ENCODE measurements around the gene YPEL2. TPM values are rescaled to one million over a fixed set of nuclear protein-coding genes. Genes with fewer than 3 reads are reported as not detected.

The YPEL2 gene
- total RNA-seq, 2 donors from 2014 or later = 10.5 to 25.4 TPM

DNA sequence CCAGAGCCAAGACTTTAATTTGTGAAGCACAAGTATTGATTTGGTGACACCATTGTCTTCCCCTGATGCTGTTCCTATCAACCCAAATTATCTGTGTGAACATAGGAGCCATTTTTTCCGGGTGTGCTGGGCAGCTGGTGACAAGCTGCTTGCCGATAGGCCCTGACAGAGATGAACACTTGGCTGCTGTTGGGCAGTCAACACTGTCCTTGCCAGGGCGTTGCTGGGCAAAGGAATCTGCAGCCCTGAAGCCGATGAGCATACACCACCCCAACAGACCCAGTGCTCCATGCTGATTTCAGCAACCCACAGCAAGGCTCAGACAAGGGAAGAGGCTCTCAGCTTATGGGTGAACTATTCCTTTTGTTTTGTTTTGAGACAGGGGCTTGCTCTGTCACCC, 105.4 kb downstream of the YPEL2 start:
- DNase-seq (peak; percentile 53), ATAC-seq (peak; percentile 67 to 82)
- intact Hi-C loops (cut with DNase I) = no loop called here

DNA sequence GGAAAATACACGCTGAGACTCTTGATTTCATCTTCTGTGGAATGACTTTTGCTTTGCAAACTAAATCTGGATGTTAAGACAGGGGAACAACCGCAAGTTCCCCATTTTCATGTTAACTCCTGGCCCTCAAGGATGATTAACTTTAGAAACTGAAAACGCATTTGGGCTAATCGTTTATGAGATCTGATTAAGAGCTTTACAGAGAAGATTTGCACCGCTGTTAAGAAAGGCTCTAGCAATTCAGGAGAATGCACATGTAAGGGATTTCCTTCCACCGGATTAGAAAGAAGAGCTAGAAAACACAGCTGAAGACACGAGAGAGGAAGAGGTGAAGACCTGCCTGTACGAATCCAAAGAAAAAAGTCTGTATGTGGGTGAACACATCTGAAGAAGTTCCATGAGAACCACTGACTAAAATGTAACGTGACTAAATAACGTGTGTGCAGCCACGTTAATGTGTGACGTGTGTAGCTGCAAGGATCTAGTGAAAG, 106.4 kb downstream of the YPEL2 start:
- no peak for DNase-seq
- intact Hi-C loops (cut with DNase I) = no loop called here
- no peak for ATAC-seq

DNA sequence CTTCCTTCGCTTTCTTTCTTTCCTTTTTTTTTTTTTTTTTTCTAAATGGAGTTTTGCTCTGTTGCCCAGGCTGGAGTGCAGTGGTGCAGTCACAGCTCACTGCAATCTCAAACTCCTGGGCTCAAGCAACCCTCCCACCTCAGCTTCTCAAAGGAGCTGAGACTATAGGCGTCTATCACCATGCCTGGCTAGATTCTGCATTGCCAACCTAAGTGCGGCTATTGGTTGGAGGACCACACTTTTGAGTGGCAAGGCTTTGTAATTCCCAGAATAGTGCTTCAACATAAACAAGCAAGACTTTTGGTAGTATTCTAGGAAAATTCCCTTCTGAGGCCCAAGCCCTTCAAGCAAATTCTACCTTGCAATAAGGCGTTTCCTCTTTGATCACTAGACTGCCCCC, 107.8 kb downstream of the YPEL2 start:
- ATAC-seq (no peak), DNase-seq (no peak)
- intact Hi-C loops (cut with DNase I) = no loop called here

DNA sequence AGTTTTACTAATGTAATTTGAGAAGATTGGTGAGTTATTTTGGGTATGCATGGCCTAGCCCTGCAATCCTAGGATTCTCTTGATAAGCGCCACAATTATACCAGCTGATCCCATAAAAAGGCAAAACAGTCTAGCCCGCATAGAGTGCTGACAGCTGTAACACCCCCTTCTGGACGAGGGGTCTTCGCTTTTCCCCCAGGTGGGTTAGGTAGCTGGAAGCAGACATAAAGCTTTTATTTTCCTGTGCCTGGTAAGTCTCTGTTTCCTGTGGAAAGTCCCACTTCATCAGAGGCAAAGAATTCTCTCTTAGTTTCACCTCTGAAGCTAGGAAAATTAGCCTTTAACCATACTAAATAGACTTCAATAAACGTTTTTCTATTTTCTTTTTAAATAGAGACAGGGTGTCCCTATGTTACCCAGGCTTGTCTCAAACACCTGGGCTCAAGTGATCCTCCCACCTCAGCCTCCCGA, 108.3 kb downstream of the YPEL2 start:
- intact Hi-C loops (cut with DNase I) = loop anchor here in 1 of 2 donors (5.0 kb wide), 2 partner anchors 107 to 127 kb away; partner anchors contain the start of gene YPEL2
- ATAC-seq = no peak
- no peak for DNase-seq

DNA sequence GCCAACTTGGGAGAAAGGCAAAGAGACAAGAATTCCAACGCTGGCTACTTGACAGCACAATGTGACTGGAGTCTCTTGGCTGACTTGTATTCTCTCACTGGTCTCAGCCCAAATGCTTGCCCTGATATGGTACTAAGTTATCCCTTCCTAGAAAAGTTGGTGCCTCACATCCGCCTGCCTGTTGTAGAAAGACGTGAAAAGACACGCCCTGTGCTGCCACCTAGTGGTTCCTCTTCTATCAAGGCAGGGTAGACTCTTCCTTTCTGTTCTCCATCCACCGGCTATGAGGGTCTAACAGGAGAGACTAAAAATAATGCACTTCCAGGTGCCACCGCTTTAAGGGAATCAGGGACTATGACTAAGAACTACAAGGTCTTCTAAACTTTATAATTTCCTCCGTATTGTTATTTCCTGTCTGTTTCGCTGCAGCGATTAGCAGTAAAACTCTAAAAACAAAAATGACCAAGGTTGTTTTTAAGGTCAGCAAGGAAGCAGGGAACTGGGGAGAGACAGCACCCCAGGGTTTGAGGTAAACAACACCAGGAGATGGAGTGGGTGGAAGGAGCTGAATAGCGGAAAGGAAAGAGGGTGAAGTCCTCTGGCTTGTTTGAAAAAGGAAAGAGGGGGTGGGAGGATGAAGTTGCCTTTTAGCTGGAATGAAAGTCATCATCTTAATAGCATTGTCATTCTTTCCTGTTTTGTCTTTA, 109.5 kb downstream of the YPEL2 start:
- ATAC-seq (peak; percentile 91 to 93), DNase-seq (peak; percentile 94)
- intact Hi-C loops (cut with DNase I) = loop anchor here (1.0 to 5.0 kb wide), 4 partner anchors 109 to 130 kb away; partner anchors contain the start of gene YPEL2 (in 1 of the 2)

DNA sequence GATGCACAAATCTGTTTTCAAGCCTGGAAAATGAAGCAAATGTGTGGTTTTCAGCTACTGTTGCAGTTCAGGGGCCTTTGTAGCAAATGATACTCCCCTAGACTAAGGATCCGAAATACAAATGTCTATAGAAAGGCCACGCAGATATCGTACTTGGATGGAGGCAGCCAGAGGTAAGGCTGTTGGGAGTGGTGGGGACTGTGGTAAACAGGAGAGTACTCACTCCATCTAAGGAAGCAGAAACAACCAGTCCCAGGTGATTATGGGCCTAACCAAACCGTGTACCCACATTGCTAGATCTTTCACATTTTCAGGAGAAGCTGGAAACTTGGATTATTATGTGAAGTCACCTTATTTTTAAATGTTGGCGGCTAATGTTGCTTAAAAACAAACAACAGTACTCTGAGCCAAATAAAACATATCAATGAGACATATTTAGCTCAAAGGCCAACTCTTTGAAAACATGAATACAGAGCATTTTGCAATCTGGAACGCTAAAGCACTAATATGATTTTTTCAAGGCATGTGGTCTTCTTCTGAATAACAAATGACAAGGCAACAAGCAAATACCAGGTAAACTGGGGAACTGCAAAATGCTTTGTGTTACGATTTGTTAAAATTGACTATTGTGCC, 110.1 kb downstream of the YPEL2 start:
- intact Hi-C loops (cut with DNase I) = loop anchor here (1.0 to 5.0 kb wide), 4 partner anchors 109 to 130 kb away; partner anchors contain the start of gene YPEL2 (in 1 of the 2)
- DNase-seq = no peak
- ATAC-seq = no peak

DNA sequence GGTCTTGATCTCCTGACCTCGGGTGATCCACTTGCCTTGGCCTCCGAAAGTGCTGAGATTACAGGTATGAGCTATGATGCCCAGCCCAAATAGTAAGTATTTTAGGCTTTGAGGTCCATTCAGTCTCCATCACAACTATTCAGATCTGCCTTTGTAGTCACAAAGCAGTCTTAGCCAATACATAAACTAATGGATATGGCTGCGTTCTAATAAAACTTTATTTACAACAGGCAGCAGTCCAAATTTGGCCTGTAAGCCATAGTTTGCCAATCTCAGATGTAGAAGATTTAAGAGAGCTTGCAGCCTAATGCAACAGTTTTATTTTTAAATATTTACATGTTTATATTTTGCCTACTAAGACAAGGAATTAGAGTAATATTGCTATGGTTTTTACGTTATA, 111.7 kb downstream of the YPEL2 start:
- intact Hi-C loops (cut with DNase I) = loop anchor here in 1 of 2 donors (5.0 kb wide), 2 partner anchors 111 to 131 kb away; partner anchors contain the start of gene YPEL2
- no peak for ATAC-seq
- no peak for DNase-seq

Small RNAs within 50 kb of the gene (microRNA-seq; reads per million reads assigned to microRNA genes)
- 0.27 to 0.40 reads per million in 2 donors for gene MIR4729

Other genes starting within 250 kb of the YPEL2 start
- gene TRIM37, start 224.8 kb upstream of the YPEL2 start, total RNA-seq = 10 to 100 TPM; 16.8 to 18.5 TPM
- gene SKA2, start 176.5 kb upstream of the YPEL2 start, total RNA-seq = 10 to 100 TPM; 23.0 to 29.8 TPM
- gene PRR11, start 175.9 kb upstream of the YPEL2 start, total RNA-seq = 1 to 10 TPM; 1.3 to 2.5 TPM
- 1 to 10 TPM; 8.4 to 8.9 TPM for gene SMG8, start 121.6 kb upstream of the YPEL2 start, total RNA-seq
- 1 to 10 TPM; 2.0 to 4.3 TPM for gene GDPD1, start 111.1 kb upstream of the YPEL2 start, total RNA-seq
- gene DHX40, start 234.0 kb downstream of the YPEL2 start, total RNA-seq = 10 to 100 TPM; 15.0 to 16.5 TPM